ENCODE results near the gene RCOR1.

RCOR1 gene

GRCh38 chr14:102678394-102678793 is 85.9 kb downstream of the RCOR1 start:
- DNase-seq (ENCODE audit: low read depth, low spot score): no peak

GRCh38 chr14:102683399-102684297 is 91.2 kb downstream of the RCOR1 start:
- no peak for DNase-seq (ENCODE audit: low read depth, low spot score)

GRCh38 chr14:102684298-102684663 is 91.8 kb downstream of the RCOR1 start:
- DNase-seq (ENCODE audit: low read depth, low spot score): no peak

GRCh38 chr14:102686196-102686801 is 93.8 kb downstream of the RCOR1 start:
- no peak for DNase-seq (ENCODE audit: low read depth, low spot score)

GRCh38 chr14:102688290-102688689 is 95.8 kb downstream of the RCOR1 start:
- no peak for DNase-seq (ENCODE audit: low read depth, low spot score)

- no peak for DNase-seq (ENCODE audit: low read depth, low spot score)
Measured at GRCh38 chr14:102690509-102691286, 98.2 kb downstream of the RCOR1 start.

- DNase-seq (ENCODE audit: low read depth, low spot score): no peak
Measured at GRCh38 chr14:102691763-102692162, 99.3 kb downstream of the RCOR1 start.

GRCh38 chr14:102692334-102692733 is 99.9 kb downstream of the RCOR1 start:
- no peak for DNase-seq (ENCODE audit: low read depth, low spot score)

GRCh38 chr14:102693006-102693755 is 100.7 kb downstream of the RCOR1 start:
- DNase-seq (ENCODE audit: low read depth, low spot score): no peak

- peak; percentile 54 for DNase-seq (ENCODE audit: low read depth, low spot score)
Measured at GRCh38 chr14:102694530-102695166, 102.2 kb downstream of the RCOR1 start.

GRCh38 chr14:102695167-102695555 is 102.7 kb downstream of the RCOR1 start:
- no peak for DNase-seq (ENCODE audit: low read depth, low spot score)

GRCh38 chr14:102696332-102696731 is 103.9 kb downstream of the RCOR1 start:
- no peak for DNase-seq (ENCODE audit: low read depth, low spot score)

GRCh38 chr14:102696856-102697495 is 104.5 kb downstream of the RCOR1 start:
- DNase-seq (ENCODE audit: low read depth, low spot score): no peak

GRCh38 chr14:102697501-102697900 is 105.1 kb downstream of the RCOR1 start:
- DNase-seq (ENCODE audit: low read depth, low spot score): no peak

GRCh38 chr14:102699416-102700110 is 107.1 kb downstream of the RCOR1 start:
- no peak for DNase-seq (ENCODE audit: low read depth, low spot score)

GRCh38 chr14:102708494-102708893 is 116.0 kb downstream of the RCOR1 start:
- no peak for DNase-seq (ENCODE audit: low read depth, low spot score)

- no peak for DNase-seq (ENCODE audit: low read depth, low spot score)
Measured at GRCh38 chr14:102711207-102711606, 118.8 kb downstream of the RCOR1 start.

GRCh38 chr14:102711946-102712345 is 119.5 kb downstream of the RCOR1 start:
- no peak for DNase-seq (ENCODE audit: low read depth, low spot score)

GRCh38 chr14:102717276-102717675 is 124.8 kb downstream of the RCOR1 start:
- no peak for DNase-seq (ENCODE audit: low read depth, low spot score)

- DNase-seq (ENCODE audit: low read depth, low spot score): no peak
Measured at GRCh38 chr14:102722646-102723045, 130.2 kb downstream of the RCOR1 start.

All from iPS DF 19.7 (cell line).